ENCODE measurements around the gene XYLT1. TPM values are rescaled to one million over a fixed set of nuclear protein-coding genes. Genes with fewer than 3 reads are reported as not detected.
A peak's percentile ranks its signal among the peaks of the same experiment; 100 is the strongest.

XYLT1 gene
- total RNA-seq, 6 experiments from 2014 or later: 0.48 to 2.0 (median 0.59) TPM

DNA sequence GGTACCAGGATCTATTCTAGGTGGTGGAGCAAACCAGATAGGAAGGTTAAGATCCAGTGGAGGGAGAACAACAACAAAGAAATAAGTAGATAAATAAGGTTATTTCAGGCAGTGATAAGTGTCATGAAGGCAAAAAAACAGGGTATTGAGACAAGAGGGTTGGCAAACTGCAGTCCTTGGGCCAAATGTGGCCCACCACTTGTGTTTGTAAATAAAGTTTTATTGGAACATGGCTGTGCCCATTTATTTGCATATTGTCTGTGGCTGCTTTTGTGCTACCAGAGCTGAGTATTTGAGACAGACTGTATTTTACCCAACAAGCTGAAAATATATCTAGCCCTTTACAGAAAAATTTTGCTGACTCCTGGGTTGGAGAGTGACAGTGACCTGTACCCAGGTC is 361.3 kb downstream of the XYLT1 start:
- ATAC-seq: no peak
- no peaks in the 10 kb centered on the region for H3K36me3 ChIP-seq

DNA sequence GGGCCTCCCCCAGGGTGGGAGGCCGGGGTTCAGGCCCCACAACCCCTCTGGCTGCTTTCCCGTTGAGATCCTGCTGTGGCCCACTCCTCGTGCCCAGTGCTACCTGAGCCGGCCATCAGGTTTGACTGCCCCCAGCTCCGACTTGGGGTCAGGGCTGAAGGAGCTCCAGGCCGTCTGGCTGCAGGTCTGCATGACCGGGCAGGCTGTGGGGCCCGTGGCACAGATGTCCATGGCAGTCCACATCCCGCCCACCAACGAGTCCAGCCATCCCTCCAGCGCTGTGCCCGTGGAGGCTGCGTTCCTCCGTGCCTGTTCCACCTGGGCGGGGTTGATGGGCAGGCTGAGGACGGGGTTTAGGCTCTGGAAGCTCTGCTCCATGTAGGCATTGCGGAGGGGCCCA is 362.2 kb downstream of the XYLT1 start:
- no CpG with 5 or more reads among the region's 17 CpGs for WGBS (ENCODE audit: insufficient coverage, low coverage, low lambda C conversion rate, missing lambda C conversion rate)
- no peaks in the 10 kb centered on the region for H3K4me1 ChIP-seq
- ATAC-seq (peak in 1 of 4 donors; percentile 30), DNase-seq (no peak)
- no peaks in the 10 kb centered on the region for H3K9me3 ChIP-seq
- TF ChIP-seq, protein P1, sequence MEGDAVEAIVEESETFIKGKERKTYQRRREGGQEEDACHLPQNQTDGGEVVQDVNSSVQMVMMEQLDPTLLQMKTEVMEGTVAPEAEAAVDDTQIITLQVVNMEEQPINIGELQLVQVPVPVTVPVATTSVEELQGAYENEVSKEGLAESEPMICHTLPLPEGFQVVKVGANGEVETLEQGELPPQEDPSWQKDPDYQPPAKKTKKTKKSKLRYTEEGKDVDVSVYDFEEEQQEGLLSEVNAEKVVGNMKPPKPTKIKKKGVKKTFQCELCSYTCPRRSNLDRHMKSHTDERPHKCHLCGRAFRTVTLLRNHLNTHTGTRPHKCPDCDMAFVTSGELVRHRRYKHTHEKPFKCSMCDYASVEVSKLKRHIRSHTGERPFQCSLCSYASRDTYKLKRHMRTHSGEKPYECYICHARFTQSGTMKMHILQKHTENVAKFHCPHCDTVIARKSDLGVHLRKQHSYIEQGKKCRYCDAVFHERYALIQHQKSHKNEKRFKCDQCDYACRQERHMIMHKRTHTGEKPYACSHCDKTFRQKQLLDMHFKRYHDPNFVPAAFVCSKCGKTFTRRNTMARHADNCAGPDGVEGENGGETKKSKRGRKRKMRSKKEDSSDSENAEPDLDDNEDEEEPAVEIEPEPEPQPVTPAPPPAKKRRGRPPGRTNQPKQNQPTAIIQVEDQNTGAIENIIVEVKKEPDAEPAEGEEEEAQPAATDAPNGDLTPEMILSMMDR (IDR thresholded peaks at IDR 0.05): no peak
- no peak for TF ChIP-seq POLR2A (IDR thresholded peaks at IDR 0.05)
- no peaks in the 10 kb centered on the region for H3K36me3 ChIP-seq
- H3K27ac ChIP-seq: no peak overlapping the region
- H3K27me3 ChIP-seq: no peaks in the 10 kb centered on the region
- intact Hi-C loops (cut with DNase I): no loop called here
- no peak overlapping the region for H3K4me3 ChIP-seq

More for the DNA sequence above, 361.3 kb downstream of the XYLT1 start:
- H3K4me3 ChIP-seq: no peak overlapping the region
- H3K27ac ChIP-seq: no peak overlapping the region
- intact Hi-C loops (cut with DNase I): no loop called here
- H3K9me3 ChIP-seq: no peaks in the 10 kb centered on the region
- no peaks in the 10 kb centered on the region for H3K27me3 ChIP-seq
- no peak for DNase-seq
- H3K4me1 ChIP-seq: no peaks in the 10 kb centered on the region
- TF ChIP-seq, protein P1 (IDR thresholded peaks at IDR 0.05): no peak
- no peak for TF ChIP-seq POLR2A (IDR thresholded peaks at IDR 0.05)

DNA sequence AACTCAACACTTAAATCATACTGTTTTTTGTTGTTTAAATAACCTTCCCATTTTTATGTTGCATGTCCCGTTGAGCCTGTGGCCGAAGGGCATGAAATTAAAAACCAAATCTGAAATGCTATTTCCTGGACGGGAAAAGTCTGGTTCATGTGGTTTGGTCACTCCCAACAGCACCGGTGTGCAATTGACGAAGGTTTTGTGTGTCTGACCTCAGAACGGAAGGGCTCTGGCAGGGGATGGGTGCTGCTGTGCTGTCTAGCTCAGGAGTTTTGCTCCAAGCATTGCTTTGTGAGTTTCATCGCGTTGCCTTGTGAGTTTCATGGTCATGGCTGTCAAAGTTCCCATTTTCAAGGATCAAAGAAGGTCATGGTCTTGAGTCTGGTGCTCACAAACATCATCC is 363.3 kb downstream of the XYLT1 start:
- no peak overlapping the region for H3K4me3 ChIP-seq
- TF ChIP-seq POLR2A (IDR thresholded peaks at IDR 0.05): no peak
- TF ChIP-seq, protein P1 (IDR thresholded peaks at IDR 0.05): no peak
- no peaks in the 10 kb centered on the region for H3K27me3 ChIP-seq
- H3K4me1 ChIP-seq: no peaks in the 10 kb centered on the region
- no peak overlapping the region for H3K27ac ChIP-seq
- H3K9me3 ChIP-seq: no peaks in the 10 kb centered on the region
- intact Hi-C loops (cut with DNase I): no loop called here
- ATAC-seq (no peak), DNase-seq (no peak)
- 41% methylated on average over 5 of the region's 8 CpGs for WGBS (ENCODE audit: insufficient coverage, low coverage, low lambda C conversion rate, missing lambda C conversion rate)
- H3K36me3 ChIP-seq: no peaks in the 10 kb centered on the region

DNA sequence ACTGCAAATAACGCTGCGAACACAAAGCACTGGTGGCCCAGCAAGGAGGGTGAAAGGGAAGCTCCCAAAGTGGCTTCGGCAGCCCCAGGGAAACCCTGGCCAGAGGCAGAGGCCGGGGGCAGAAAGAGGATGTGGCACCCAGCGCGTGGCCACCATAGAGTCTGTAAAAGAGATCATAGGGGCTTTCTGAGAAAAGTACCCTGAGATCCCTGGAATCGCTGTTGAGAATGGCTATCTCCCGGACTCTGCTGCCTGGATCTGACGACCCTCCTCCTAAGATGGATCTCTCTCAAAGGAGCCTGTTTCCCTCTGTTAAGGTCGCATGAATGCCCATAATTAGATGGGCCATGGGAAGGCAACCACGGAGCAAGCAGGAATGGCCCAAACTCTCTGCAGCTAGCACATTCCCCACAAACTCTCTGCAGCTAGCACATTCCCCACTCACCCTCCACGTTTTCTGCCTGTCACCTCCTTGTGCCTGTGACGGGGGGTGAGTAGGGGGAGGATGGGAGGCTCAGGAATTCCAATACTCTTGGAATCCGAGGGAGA is 364.4 kb downstream of the XYLT1 start:
- no peak for TF ChIP-seq POLR2A (IDR thresholded peaks at IDR 0.05)
- TF ChIP-seq, protein P1 (IDR thresholded peaks at IDR 0.05): no peak
- DNase-seq (no peak), ATAC-seq (no peak)
- H3K27ac ChIP-seq: no peak overlapping the region
- intact Hi-C loops (cut with DNase I): no loop called here
- H3K9me3 ChIP-seq: no peaks in the 10 kb centered on the region
- WGBS (ENCODE audit: insufficient coverage, low coverage, low lambda C conversion rate, missing lambda C conversion rate): 40% methylated on average over 11 of the region's 14 CpGs
- no peak overlapping the region for H3K4me3 ChIP-seq
- H3K27me3 ChIP-seq: no peaks in the 10 kb centered on the region
- H3K4me1 ChIP-seq: no peaks in the 10 kb centered on the region
- no peaks in the 10 kb centered on the region for H3K36me3 ChIP-seq
